GM12878 (cell line): ENCODE results near the gene MAF. TPM values are rescaled to one million over a fixed set of nuclear protein-coding genes. Genes with fewer than 3 reads are reported as not detected.
A peak's percentile ranks its signal among the peaks of the same experiment; 100 is the strongest.

Experiments used
- ATAC-seq: fragments of 200-7000 bp; cut with Tn5 transposase; 3 replicates; pipeline ENCODE4 v1.9.1; 2020; ENCODE audit warnings: mild to moderate bottlenecking, moderate library complexity
- BruUV-seq: library from RNA; stranded (reverse); fragments of 400-500 nt; replicated peaks from 2 replicates; lab custom pipeline; 2021; lab: Mats Ljungman, UMichigan
- CTCF ChIA-PET: fragments of 300-600 bp; sonication (Branson Sonifier 250); formaldehyde crosslinking; extraction: SDS; loops from one replicate; lab custom pipeline; 2021; ENCODE audit warnings: inconsistent platforms; lab: Yijun Ruan, JAX
- POLR2A ChIA-PET: fragments of 350-600 bp; formaldehyde crosslinking; extraction: SDS; loops from one replicate; lab custom pipeline; 2021; ENCODE audit warnings: inconsistent platforms; lab: Charles Lee
- RAD21 ChIA-PET: fragments of 300-600 bp; sonication (Branson Sonifier 250); formaldehyde crosslinking; loops from one replicate; lab custom pipeline; 2023; ENCODE audit warnings: antibody characterized with exemption; ENCODE audit not compliant: unreplicated experiment; lab: Charles Lee
- SMC1A ChIA-PET: fragments of 300-600 bp; sonication (Branson Sonifier 250); formaldehyde crosslinking; loops from one replicate; lab custom pipeline; 2023; ENCODE audit not compliant: unreplicated experiment, uncharacterized antibody; lab: Charles Lee
- DNase-seq: peaks from one replicate; pipeline ENCODE4 v3.0.0-alpha.2; 2011; ENCODE audit warnings: low read depth, low spot score
- FAIRE-seq: peaks from 3 replicates; lab custom pipeline; 2011; peaks lifted over from hg19 to GRCh38; lab: Jason Lieb, UNC
- H2AFZ ChIP-seq: 2 replicates; pipeline ENCODE4 v1.6.0; 2011; ENCODE audit warnings: low read depth, low read length, control low read depth; ENCODE audit not compliant: control insufficient read depth
- H3K27ac ChIP-seq: 2 replicates; pipeline ENCODE4 v1.5.1; 2011; ENCODE audit warnings: control low read depth; ENCODE audit not compliant: control insufficient read depth, insufficient read depth
- H3K27me3 ChIP-seq, 2 experiments: replicated peaks in 1 of 2; 2 replicates each; pipeline versions ENCODE4 v1.6.0 to v1.6.1; 2011; ENCODE audit warnings: low read length in 1 of 2; ENCODE audit not compliant: control insufficient read depth in 2 of 2, insufficient read depth in 2 of 2
- H3K36me3 ChIP-seq, 2 experiments: 2 replicates each; pipeline ENCODE4 v1.5.1; 2011; ENCODE audit warnings: low read length in 1 of 2; ENCODE audit not compliant: control insufficient read depth in 2 of 2, insufficient read depth in 2 of 2
- H3K4me1 ChIP-seq: 2 replicates; pipeline ENCODE4 v1.6.1; 2011; ENCODE audit warnings: mild to moderate bottlenecking, low read length, moderate library complexity, mixed read lengths; ENCODE audit not compliant: control insufficient read depth, insufficient read depth
- H3K4me2 ChIP-seq: 2 replicates; pipeline ENCODE4 v1.6.0; 2011; ENCODE audit warnings: control low read depth; ENCODE audit not compliant: control insufficient read depth, insufficient read depth
- H3K4me3 ChIP-seq: fragments of 200-600 bp; sonication (generic); 2 replicates; pipeline ENCODE4 v1.5.1; 2016
- H3K79me2 ChIP-seq: 2 replicates; pipeline ENCODE4 v1.6.0; 2011; ENCODE audit warnings: low read length; ENCODE audit not compliant: control insufficient read depth, insufficient read depth
- H3K9ac ChIP-seq: 2 replicates; pipeline ENCODE4 v1.8.0; 2011; ENCODE audit warnings: low read length, control low read depth, mixed read lengths; ENCODE audit not compliant: control insufficient read depth, insufficient read depth
- H3K9me3 ChIP-seq: replicated peaks from 3 replicates; pipeline ENCODE4 v1.5.1; 2011; ENCODE audit warnings: mild to moderate bottlenecking, low read length; ENCODE audit not compliant: control insufficient read depth, insufficient read depth
- H4K20me1 ChIP-seq: 2 replicates; pipeline ENCODE4 v1.6.0; 2011; ENCODE audit not compliant: control insufficient read depth, insufficient read depth
- BHLHE40 ChIP-seq, 2 experiments: fragments of 450-650 bp in 1 of 2; IDR thresholded peaks; 2 replicates each; pipeline ENCODE4 v1.6.1; 2011 to 2017; ENCODE audit warnings: low read depth in 2 of 2, borderline replicate concordance in 1 of 2, improper control_type of control experiment in 1 of 2, low read length in 1 of 2, mild to moderate bottlenecking in 1 of 2
- CBX3 ChIP-seq: fragments of 200-600 bp; sonication (generic); IDR thresholded peaks from 2 replicates; pipeline ENCODE4 v1.6.1; 2016; ENCODE audit warnings: low read depth, borderline replicate concordance
- CHD1 ChIP-seq: IDR thresholded peaks from 2 replicates; pipeline ENCODE4 v1.6.1; 2012; ENCODE audit warnings: low read depth, low read length, improper control_type of control experiment
- GABPA ChIP-seq: IDR thresholded peaks from 2 replicates; pipeline ENCODE4 v1.6.1; 2014; ENCODE audit warnings: antibody characterized with exemption, low read depth, mild to moderate bottlenecking, inconsistent platforms
- IKZF1 ChIP-seq: fragments of 450-650 bp; conservative IDR thresholded peaks from 2 replicates; pipeline ENCODE4 v1.6.1; 2017; ENCODE audit warnings: antibody characterized with exemption, mild to moderate bottlenecking
- JUNB ChIP-seq: IDR thresholded peaks from 2 replicates; pipeline ENCODE4 v1.6.1; 2016; ENCODE audit warnings: antibody characterized with exemption, mild to moderate bottlenecking
- NBN ChIP-seq: fragments of 450-650 bp; IDR thresholded peaks from 2 replicates; pipeline ENCODE4 v1.6.1; 2016
- NFIC ChIP-seq: IDR thresholded peaks from 2 replicates; pipeline ENCODE4 v1.6.1; 2012; ENCODE audit warnings: low read depth, mild to moderate bottlenecking, inconsistent platforms, low read length, moderate library complexity
- NKRF ChIP-seq: fragments of 450-650 bp; conservative IDR thresholded peaks from 2 replicates; pipeline ENCODE4 v1.6.1; 2017; ENCODE audit warnings: mild to moderate bottlenecking, moderate library complexity
- PML ChIP-seq: IDR thresholded peaks from 2 replicates; pipeline ENCODE4 v1.6.1; 2012; ENCODE audit warnings: low read length, inconsistent platforms
- RAD21 ChIP-seq: IDR thresholded peaks from 2 replicates; pipeline ENCODE4 v1.6.1; 2011; ENCODE audit warnings: mild to moderate bottlenecking, low read depth, low read length, moderate library complexity; ENCODE audit not compliant: insufficient read depth
- SKIL ChIP-seq: fragments of 450-650 bp; IDR thresholded peaks from 2 replicates; pipeline ENCODE4 v1.6.1; 2017; ENCODE audit warnings: mild to moderate bottlenecking, low read depth, inconsistent platforms; ENCODE audit not compliant: poor library complexity, severe bottlenecking
- SMAD5 ChIP-seq: IDR thresholded peaks from 2 replicates; pipeline ENCODE4 v1.6.1; 2016; ENCODE audit warnings: antibody characterized with exemption, low read depth
- SP1 ChIP-seq: IDR thresholded peaks from one replicate; pipeline ENCODE4 v1.6.1; 2011; ENCODE audit warnings: low read depth, low read length
- ZBTB4 ChIP-seq: fragments of 450-650 bp; formaldehyde crosslinking; IDR thresholded peaks from 2 replicates; pipeline ENCODE4 v1.4.0; 2022; ENCODE audit warnings: mild to moderate bottlenecking, moderate library complexity
- ZNF622 ChIP-seq: fragments of 450-650 bp; IDR thresholded peaks from 2 replicates; pipeline ENCODE4 v1.6.1; 2017; ENCODE audit warnings: mild to moderate bottlenecking, inconsistent platforms
- ZSCAN29 ChIP-seq: fragments of 450-650 bp; IDR thresholded peaks from 2 replicates; pipeline ENCODE4 v1.6.1; 2017; ENCODE audit warnings: mild to moderate bottlenecking, moderate library complexity
- WGBS: methylation state at CpG from one replicate; pipeline ENCODE4 v1.1.6; 2016; ENCODE audit warnings: low lambda C conversion rate; ENCODE audit not compliant: insufficient replicate concordance, insufficient coverage; ENCODE audit errors: missing lambda C conversion rate; 5-methylcytosine and 5-hydroxymethylcytosine counted together
- in situ Hi-C: fragments of 300-500 bp; cut with MboI; formaldehyde crosslinking; loops from 9 replicates; pipeline ENCODE4 v1.14.3; 2018; ENCODE audit warnings: mixed read lengths
- intact Hi-C: fragments of 100-400 bp; cut with micrococcal nuclease; formaldehyde crosslinking; loops from one replicate; pipeline ENCODE4 v1.14.2; 2022; ENCODE audit not compliant: unreplicated experiment
- polyA plus RNA-seq, 11 experiments: library from polyadenylated mRNA; depleted of rRNA in 4 of 11; unstranded in 6 of 11; stranded (reverse) in 5 of 11; fragments of >200 nt; fragmentation: Nextera tagmentation in 4 of 11; fragmentation: Illumina TruSeq in 1 of 11; extraction: Ambion mirVana in 4 of 11; extraction: Trizol in 1 of 11; gene quantifications; 1 replicate in 1 of 11; 2 replicates in 10 of 11; pipeline versions ENCODE4 v1.2.1 to v1.2.3, GENCODE V29; 2011 to 2016; ENCODE audit warnings: inconsistent platforms in 2 of 11, missing spikeins in 2 of 11, low read depth in 1 of 11
- total RNA-seq, 4 experiments: library from RNA; depleted of rRNA in 3 of 4; stranded (reverse); fragments of >200 nt in 3 of 4; fragmentation: Illumina TruSeq in 1 of 4; extraction: Trizol in 1 of 4; gene quantifications; 2 replicates each; pipeline versions ENCODE4 v1.2.1 to v1.2.3, GENCODE V29; 2013 to 2021

MAF gene
- total and polyA plus RNA-seq, 10 of the 15 experiments (the other 5 are each of a cell fraction or from before 2014, with no cell fraction given): 0.03 to 0.13 TPM; not detected in 8

- TF ChIP-seq ZBTB4 (CRISPR knock-in tag) (no peak), NFIC (no peak), ZNF622 (no peak), BHLHE40 (IDR thresholded peaks at IDR 0.05; ENCODE audit: borderline replicate concordance in 1 of 2, low read depth in 2 of 2, low read length in 1 of 2) (no peak)
- TF ChIP-seq, all 136 proteins: peak for 0
These were observed 39.2 kb upstream of the MAF start (continued) for GRCh38 chr16:79639576-79640311.

GRCh38 chr16:79638386-79638785 is 37.8 kb upstream of the MAF start:
- Histone ChIP-seq H3K27ac (no peak overlapping the region), H3K9me3 (no peaks in the 10 kb centered on the region), H3K4me2 (no peak overlapping the region), H3K9ac (no peak overlapping the region), H3K27me3 (no peaks in the 10 kb centered on the region), H3K4me3 (no peak overlapping the region), H4K20me1 (no peaks in the 10 kb centered on the region), H3K79me2 (no peaks in the 10 kb centered on the region), H3K4me1 (no peaks in the 10 kb centered on the region), H3K36me3 (no peaks in the 10 kb centered on the region), H2AFZ (no peak overlapping the region)
- CTCF ChIA-PET: no interaction called here
- in situ Hi-C loops: no loop called here
- WGBS: under 1% methylated on average over 5 of the region's 5 CpGs
- DNase-seq: no peak
- POLR2A ChIA-PET: no interaction called here
- no TSS peak for BruUV-seq
- ATAC-seq: no peak
- intact Hi-C loops: no loop called here
- RAD21 ChIA-PET: no interaction called here
- peak; percentile 44 for FAIRE-seq
- SMC1A ChIA-PET: no interaction called here
- no peak for TF ChIP-seq SKIL
- TF ChIP-seq CBX3: no peak
- TF ChIP-seq SMAD5: no peak
- TF ChIP-seq SP1: no peak
- no peak for TF ChIP-seq NKRF
- no peak for TF ChIP-seq GABPA
- TF ChIP-seq RAD21: no peak
- TF ChIP-seq PML: no peak
- TF ChIP-seq IKZF1: no peak
- TF ChIP-seq JUNB: no peak
- TF ChIP-seq NBN: no peak
- no peak for TF ChIP-seq ZSCAN29
- TF ChIP-seq CHD1: no peak
